Endodermal cell (in vitro differentiated cells): Measurements from ENCODE around the gene RBMS2. TPM values are rescaled to one million over a fixed set of nuclear protein-coding genes. Genes with fewer than 3 reads are reported as not detected.

Source experiments
- DNase-seq: peaks from one replicate; pipeline ENCODE4 v3.0.0-alpha.2; 2017
- H3K27ac ChIP-seq: 2 replicates; pipeline ENCODE4 v1.5.1; 2013; ENCODE audit warnings: mild to moderate bottlenecking, low read depth, low read length, moderate library complexity
- H3K27me3 ChIP-seq: 2 replicates; pipeline ENCODE4 v1.6.1; 2013; ENCODE audit warnings: mild to moderate bottlenecking, low read length, moderate library complexity; ENCODE audit not compliant: insufficient read depth, control insufficient read depth, poor library complexity, severe bottlenecking
- H3K36me3 ChIP-seq: 2 replicates; pipeline ENCODE4 v1.7.0; 2013; ENCODE audit warnings: mild to moderate bottlenecking, low read length, moderate library complexity; ENCODE audit not compliant: control insufficient read depth, insufficient read depth
- H3K4me1 ChIP-seq: one replicate; pipeline ENCODE4 v1.7.0; 2013; ENCODE audit warnings: low read length; ENCODE audit not compliant: control insufficient read depth, insufficient read depth
- H3K4me3 ChIP-seq: 2 replicates; pipeline ENCODE4 v1.5.1; 2013; ENCODE audit warnings: mild to moderate bottlenecking, low read length, moderate library complexity
- H3K9ac ChIP-seq: 2 replicates; pipeline ENCODE4 v1.6.1; 2013; ENCODE audit warnings: mild to moderate bottlenecking, low read length, moderate library complexity; ENCODE audit not compliant: poor library complexity, severe bottlenecking; ENCODE audit errors: extremely low read depth
- H3K9me3 ChIP-seq: 2 replicates; pipeline ENCODE4 v1.6.1; 2013; ENCODE audit warnings: mild to moderate bottlenecking, low read length, moderate library complexity; ENCODE audit not compliant: control insufficient read depth
- H3K27ac Mint-ChIP-seq: 2 replicates; pipeline ENCODE4 v1.8.0; 2020; ENCODE audit warnings: mixed read lengths
- H3K27me3 Mint-ChIP-seq: 2 replicates; pipeline ENCODE4 v1.8.0; 2021; ENCODE audit warnings: mild to moderate bottlenecking, mixed read lengths; ENCODE audit not compliant: insufficient read depth
- H3K36me3 Mint-ChIP-seq: 2 replicates; pipeline ENCODE4 v1.8.0; 2020; ENCODE audit warnings: low read depth, mixed read lengths
- H3K4me1 Mint-ChIP-seq: 2 replicates; pipeline ENCODE4 v1.8.0; 2020; ENCODE audit warnings: mixed read lengths
- H3K4me3 Mint-ChIP-seq: 2 replicates; pipeline ENCODE4 v1.8.0; 2020; ENCODE audit warnings: mild to moderate bottlenecking, moderate library complexity, mixed read lengths
- H3K9me3 Mint-ChIP-seq: 2 replicates; pipeline ENCODE4 v1.8.0; 2020; ENCODE audit warnings: mild to moderate bottlenecking, mixed read lengths
- WGBS, 2 experiments: methylation state at CpG; one replicate each; pipeline versions ENCODE4 v1.1.5 to v1.1.7; 2013; ENCODE audit warnings: missing lambda C conversion rate in 2 of 2, mixed read lengths in 1 of 2; ENCODE audit not compliant: insufficient coverage in 1 of 2, insufficient read length in 1 of 2; 5-methylcytosine and 5-hydroxymethylcytosine counted together
- total RNA-seq, 2 donors: library from RNA; stranded (reverse); fragmentation: NEBNext Ultra II Directional in 1 of 2; extraction: Animal tissue kit (Norgen Biotek cat#: 25700) in 1 of 2; gene quantifications; 2 replicates in 1 of 2; 3 replicates in 1 of 2; pipeline ENCODE4 v1.2.1, GENCODE V29; 2021
- TF ChIP-seq, protein P1 (sequence below): fragments of 200-600 bp; sonication (generic); conservative IDR thresholded peaks from 2 replicates; pipeline ENCODE4 v1.5.0; 2021; ENCODE audit warnings: antibody characterized with exemption, mild to moderate bottlenecking

RBMS2 gene
- total RNA-seq, 2 donors from 2014 or later: 26.3 to 33.8 TPM

DNA sequence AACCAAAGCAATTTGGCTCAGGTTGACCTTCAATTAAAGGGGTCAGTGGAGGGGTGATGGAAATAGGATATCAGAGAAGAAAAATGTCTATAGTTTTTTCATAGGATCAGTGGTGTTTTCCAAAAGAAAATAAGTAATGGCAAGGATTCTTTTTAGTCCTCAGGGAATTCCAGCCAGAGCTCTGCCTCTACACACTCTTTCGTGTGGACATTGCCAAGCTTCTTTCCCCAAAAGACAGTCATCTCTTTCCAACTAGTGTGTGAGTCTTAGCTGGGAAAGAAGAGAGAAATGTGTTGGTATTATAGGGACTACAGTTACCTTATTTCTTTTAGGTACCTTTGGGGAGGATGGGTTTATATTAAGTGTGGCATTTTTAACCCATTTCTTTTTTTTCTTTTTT is 46.5 kb downstream of the RBMS2 start:
- H3K27me3 ChIP-seq: no peaks in the 10 kb centered on the region
- WGBS, 2 experiments: 91% methylated on average over 1 of the region's 1 CpG; no CpG with 5 or more reads in 1 of the 2 experiments
- TF ChIP-seq, protein P1, sequence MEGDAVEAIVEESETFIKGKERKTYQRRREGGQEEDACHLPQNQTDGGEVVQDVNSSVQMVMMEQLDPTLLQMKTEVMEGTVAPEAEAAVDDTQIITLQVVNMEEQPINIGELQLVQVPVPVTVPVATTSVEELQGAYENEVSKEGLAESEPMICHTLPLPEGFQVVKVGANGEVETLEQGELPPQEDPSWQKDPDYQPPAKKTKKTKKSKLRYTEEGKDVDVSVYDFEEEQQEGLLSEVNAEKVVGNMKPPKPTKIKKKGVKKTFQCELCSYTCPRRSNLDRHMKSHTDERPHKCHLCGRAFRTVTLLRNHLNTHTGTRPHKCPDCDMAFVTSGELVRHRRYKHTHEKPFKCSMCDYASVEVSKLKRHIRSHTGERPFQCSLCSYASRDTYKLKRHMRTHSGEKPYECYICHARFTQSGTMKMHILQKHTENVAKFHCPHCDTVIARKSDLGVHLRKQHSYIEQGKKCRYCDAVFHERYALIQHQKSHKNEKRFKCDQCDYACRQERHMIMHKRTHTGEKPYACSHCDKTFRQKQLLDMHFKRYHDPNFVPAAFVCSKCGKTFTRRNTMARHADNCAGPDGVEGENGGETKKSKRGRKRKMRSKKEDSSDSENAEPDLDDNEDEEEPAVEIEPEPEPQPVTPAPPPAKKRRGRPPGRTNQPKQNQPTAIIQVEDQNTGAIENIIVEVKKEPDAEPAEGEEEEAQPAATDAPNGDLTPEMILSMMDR: no peak
- DNase-seq: no peak
- Mint-ChIP-seq H3K27me3 (no peaks in the 10 kb centered on the region), H3K4me3 (no peak overlapping the region), H3K4me1 (peaks cover 4% of the 10 kb centered on the region), H3K9me3 (no peaks in the 10 kb centered on the region), H3K27ac (no peak overlapping the region), H3K36me3 (peaks cover 36% of the 10 kb centered on the region)
- H3K9ac ChIP-seq: no peak overlapping the region
- H3K9me3 ChIP-seq: no peaks in the 10 kb centered on the region
- no peak overlapping the region for H3K4me3 ChIP-seq
- H3K36me3 ChIP-seq: peaks cover 8% of the 10 kb centered on the region
- no peaks in the 10 kb centered on the region for H3K4me1 ChIP-seq
- no peak overlapping the region for H3K27ac ChIP-seq

DNA sequence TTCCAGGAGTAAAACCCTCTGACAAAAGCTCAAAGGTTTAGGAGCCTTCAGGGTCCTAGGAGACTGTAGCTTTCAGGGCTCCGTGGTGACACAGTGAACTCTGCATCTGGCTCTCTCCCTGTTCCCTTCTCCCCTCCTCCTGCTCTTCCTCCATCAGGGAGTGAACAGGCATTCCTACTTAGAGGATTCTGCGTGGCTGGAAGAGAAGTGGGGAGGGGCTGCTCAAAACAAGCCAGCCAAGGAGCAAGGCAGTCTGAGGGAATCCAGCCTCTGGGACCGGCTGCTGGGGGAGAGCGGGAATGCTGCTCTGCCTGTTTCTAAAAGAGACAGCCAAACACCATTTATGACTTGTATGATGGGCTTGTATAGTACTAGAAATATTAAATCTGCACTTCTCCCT is 49.5 kb downstream of the RBMS2 start:
- Histone ChIP-seq H3K4me1 (no peaks in the 10 kb centered on the region), H3K36me3 (peaks cover 12% of the 10 kb centered on the region), H3K9ac (no peak overlapping the region), H3K9me3 (no peaks in the 10 kb centered on the region), H3K4me3 (no peak overlapping the region), H3K27me3 (no peaks in the 10 kb centered on the region), H3K27ac (no peak overlapping the region)
- DNase-seq: no peak
- Mint-ChIP-seq H3K27me3 (no peaks in the 10 kb centered on the region), H3K9me3 (no peaks in the 10 kb centered on the region), H3K4me3 (no peak overlapping the region), H3K4me1 (no peaks in the 10 kb centered on the region), H3K27ac (no peak overlapping the region), H3K36me3 (peaks cover 33% of the 10 kb centered on the region)
- TF ChIP-seq, protein P1: no peak
- 77% methylated on average over 4 of the region's 4 CpGs; no CpG with 5 or more reads in 1 of the 2 experiments for WGBS, 2 experiments

DNA sequence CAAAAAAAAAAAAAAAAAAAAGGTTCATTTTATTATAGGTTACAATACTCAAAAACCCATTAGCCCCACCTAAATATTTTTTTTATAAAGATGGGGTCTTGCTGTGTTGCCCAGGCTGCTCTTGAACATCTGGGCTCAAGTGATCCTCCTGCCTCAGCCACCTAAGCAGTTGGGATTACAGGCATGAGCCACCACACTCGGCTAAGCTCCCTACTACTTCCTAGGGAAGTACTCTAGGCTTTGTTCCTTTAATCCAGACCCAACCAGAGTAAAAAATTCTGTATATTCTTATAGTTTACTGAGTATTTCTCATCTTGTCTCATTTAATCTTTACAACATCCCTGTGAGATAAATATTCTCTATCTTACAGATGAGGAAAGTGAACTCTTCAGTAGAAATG is 50.7 kb downstream of the RBMS2 start:
- DNase-seq: no peak
- H3K9me3 Mint-ChIP-seq: no peaks in the 10 kb centered on the region
- Histone ChIP-seq H3K4me1 (no peaks in the 10 kb centered on the region), H3K36me3 (peaks cover 12% of the 10 kb centered on the region), H3K4me3 (no peak overlapping the region), H3K27me3 (no peaks in the 10 kb centered on the region), H3K27ac (no peak overlapping the region), H3K9me3 (no peaks in the 10 kb centered on the region), H3K9ac (no peak overlapping the region)
- H3K27ac Mint-ChIP-seq: no peak overlapping the region
- TF ChIP-seq, protein P1: no peak
- H3K27me3 Mint-ChIP-seq: no peaks in the 10 kb centered on the region
- no peak overlapping the region for H3K4me3 Mint-ChIP-seq
- peaks cover 36% of the 10 kb centered on the region for H3K36me3 Mint-ChIP-seq
- 90% methylated on average over 1 of the region's 1 CpG; no CpG with 5 or more reads in 1 of the 2 experiments for WGBS, 2 experiments
- no peaks in the 10 kb centered on the region for H3K4me1 Mint-ChIP-seq
